Nucleus accumbens (tissue), 56 donors: ENCODE data around the gene TRAPPC3.
"Not testable (repeated sequence)": the region's sequence is repeated elsewhere in the genome, so short reads cannot be mapped to it uniquely, and the experiment has no call there.

Experiments used
- DNase-seq, 56 donors: peaks; one replicate each; lab custom pipeline; 2025; lab: John Stamatoyannopoulos, UW

The TRAPPC3 gene

DNA sequence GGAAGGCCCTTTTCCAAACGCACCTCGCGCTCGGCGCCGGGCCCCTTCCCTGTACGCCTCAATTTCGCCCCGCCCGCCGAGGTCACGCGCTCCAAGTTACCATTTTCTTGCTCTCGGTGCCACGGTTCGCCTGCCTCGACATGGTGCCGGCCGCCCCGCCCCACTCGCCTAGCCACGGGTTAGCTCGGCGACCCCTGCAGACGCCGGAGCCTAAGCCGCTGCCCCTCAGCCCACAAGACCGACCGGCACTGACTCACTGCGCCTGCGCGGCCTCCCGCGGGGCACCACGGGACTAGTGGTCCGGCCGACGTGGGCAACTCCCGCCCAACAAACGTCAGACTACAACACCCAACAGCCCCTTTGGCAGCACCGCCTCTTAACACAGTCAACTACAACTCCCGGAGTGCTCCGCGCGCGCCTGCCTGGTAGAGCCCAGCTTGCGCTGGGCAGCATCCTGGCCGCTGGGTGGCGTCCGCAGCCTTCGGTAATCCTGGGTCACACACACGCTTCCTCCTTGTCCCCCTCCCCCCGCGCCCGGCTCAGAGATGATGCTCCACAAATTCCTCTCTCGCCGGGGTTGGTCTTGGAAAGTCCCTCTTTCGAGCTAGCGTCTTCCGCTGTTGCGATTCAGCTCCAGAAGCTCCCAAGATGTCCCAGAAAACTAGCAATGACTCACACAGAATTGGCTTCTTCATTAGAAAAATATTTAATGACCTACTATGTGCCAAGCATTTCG, at the start of gene TRAPPC3:
TSS of gene TRAPPC3 (minus strand) at position 250 of the 736 bp plus-strand sequence. CDS start at position 142, 108 bp downstream.
- peak; percentile 93 to 100 (median 100) for DNase-seq

DNA sequence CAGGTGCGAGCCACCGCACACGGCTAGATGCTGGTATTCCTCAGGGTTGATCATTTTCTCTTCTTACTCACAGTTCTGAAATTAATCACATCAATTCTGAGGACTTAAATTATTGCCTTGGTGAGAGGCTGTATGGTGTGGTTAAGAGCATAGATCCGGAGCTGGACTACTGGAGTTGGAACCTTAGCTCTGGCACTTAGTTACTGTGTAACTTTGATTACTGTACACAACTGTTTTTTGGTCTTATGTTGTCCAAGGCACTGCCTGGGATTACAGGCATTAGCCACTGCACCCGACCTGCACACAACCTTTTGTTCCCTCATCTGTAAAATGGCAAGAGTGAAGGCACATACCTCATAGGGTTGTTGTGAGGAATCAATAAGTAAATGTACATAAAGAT, 49.4 kb upstream of the TRAPPC3 start:
- no peak for DNase-seq

DNA sequence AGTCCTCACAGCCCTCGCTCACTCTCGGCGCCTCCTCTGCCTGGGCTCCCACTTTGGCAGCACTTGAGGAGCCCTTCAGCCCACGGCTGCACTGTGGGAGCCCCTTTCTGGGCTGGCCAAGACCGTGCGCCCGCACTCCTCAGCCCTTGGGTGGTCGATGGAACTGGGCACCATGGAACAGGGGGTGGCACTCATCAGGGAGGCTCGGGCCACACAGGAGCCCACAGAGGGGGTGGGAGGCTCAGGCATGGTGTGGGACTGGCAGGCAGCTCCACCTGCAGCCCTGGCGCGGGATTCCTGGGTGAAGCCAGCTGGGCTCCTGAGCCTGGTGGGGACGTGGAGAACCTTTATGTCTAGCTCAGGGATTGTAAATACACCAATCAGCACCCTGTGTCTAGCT, 47.5 kb upstream of the TRAPPC3 start:
- not testable (repeated sequence) for DNase-seq

DNA sequence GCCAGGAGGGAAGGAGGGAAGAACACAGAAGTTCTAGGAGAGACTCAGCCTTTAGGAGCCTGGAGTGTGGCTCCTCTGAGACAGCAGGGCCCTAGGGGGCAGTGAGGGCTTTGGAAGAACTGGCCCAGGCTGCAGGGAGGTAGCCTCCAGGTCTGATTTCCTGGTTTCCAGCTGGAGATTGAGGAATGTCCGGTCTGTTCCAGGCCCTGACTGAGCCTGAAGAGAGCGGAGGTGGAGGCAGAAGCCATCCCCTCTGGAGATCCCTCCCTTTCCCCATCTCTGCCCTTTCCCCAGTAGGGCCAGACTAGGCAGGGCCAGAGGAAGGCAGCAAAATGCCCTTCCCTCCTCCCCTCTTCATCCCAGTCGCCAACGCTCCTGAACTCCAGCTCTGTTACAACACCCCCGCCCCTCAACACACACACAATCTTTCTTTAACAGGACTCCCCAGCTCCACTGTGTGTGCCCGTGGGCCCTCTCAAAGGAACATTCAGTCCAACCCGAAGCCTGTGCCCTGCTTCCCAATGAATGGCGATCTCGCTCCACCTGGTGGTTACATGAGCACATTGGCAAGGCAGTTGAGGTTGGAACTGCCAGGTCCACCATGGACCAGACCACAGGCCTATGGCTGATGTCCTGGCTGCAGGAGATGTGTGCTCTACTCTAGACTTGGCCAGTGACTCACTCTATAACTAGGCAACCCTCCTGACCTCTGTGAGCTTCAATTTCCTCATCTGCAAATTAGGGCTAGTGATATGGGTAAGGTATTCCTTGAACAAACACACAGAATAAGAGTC, 38.7 kb upstream of the TRAPPC3 start:
- peak; percentile 39 to 91 (median 77) for DNase-seq

DNA sequence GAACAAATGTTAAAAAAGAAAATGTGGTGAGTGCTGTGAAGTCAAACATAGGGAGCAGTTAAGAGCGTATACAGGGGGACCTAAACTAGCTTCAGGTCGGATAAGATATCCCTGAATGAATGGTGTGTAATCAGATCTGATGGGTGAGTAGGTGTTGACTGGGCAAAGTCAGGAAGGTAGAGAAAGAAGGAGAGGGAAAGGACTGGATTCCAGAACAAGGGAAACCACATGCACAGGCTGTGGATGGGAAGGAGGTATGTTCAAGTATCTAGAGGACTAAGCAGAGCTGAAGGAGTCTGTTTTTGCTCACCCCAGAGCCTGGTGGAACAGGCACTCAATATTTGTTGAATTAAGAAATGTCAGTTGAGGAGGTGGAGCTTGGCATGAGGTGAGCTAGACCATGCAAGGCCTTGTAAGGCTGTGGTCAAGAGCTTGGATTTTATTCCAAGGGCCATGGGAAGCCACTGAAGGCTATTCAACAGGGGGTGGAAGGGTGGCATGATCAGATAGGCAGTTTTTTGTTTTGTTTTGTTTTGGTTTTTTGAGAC, 34.1 kb upstream of the TRAPPC3 start:
- DNase-seq: no peak

DNA sequence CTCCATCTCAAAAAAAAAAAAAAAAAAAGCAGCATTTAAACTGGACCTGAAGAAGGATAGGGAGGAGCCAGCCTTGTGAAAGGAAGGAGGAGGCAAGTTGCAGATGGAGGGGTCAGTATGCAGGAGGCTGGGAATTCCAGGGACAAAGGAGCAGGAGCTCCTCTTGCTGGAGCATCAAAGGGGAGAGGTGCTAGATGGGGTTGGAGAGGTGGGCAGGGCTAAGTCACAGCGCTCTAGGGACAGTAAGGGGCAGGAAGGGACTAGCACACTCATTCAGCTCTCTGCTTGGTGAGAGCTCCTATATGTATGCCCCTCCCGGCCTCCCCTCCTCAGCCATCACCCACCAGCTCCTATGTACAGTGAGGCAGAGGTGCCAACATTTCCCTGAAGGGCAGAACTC, 33.4 kb upstream of the TRAPPC3 start:
- no peak for DNase-seq

DNA sequence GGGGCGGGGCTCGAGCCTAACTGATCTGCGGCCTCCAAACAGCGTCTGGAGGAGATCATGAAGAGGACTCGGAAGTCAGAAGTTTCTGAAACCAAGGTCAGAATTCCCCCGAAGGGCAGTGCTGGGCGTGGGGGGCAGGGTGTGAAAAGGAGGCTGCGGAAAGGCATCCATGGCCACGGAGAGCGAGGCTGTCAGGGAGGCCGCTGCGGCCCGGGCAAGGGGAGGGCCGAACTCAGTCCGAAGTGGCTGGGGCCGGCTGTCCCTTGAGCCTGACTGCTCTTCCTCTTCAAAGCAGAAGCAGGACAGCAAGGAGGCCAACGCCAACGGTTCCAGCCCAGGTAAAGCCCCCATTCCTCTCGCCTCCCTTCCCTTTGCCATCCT, 29.9 kb upstream of the TRAPPC3 start:
- DNase-seq: no peak

DNA sequence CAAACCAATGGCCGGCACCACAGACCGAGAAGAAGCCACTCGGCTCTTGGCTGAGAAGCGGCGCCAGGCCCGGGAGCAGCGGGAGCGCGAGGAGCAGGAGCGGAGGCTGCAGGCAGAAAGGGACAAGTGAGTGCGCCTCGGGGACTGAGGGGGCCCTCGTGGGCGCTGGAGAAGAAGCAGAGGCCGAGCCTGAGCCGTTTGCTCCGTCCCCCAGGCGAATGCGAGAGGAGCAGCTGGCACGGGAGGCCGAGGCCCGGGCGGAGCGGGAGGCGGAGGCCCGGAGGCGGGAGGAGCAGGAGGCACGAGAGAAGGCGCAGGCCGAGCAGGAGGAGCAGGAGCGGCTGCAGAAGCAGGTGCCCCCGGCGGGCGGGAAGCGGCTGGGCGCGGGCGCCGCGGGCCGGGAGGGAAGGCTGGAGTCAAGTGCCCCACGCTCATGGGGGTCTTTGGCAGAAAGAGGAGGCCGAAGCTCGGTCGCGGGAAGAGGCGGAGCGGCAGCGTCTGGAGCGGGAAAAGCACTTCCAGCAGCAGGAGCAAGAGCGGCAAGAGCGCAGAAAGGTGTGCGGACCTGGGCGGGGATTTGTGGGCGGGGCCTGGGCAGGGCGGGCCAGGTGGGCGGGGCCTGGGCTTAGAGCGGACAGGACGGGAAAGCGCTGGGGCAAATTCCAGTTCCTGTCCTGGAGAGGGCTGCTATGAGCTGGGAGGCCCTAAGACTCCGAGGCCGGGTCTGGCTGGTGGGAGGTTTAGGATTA, 29.4 kb upstream of the TRAPPC3 start:
- DNase-seq: no peak

DNA sequence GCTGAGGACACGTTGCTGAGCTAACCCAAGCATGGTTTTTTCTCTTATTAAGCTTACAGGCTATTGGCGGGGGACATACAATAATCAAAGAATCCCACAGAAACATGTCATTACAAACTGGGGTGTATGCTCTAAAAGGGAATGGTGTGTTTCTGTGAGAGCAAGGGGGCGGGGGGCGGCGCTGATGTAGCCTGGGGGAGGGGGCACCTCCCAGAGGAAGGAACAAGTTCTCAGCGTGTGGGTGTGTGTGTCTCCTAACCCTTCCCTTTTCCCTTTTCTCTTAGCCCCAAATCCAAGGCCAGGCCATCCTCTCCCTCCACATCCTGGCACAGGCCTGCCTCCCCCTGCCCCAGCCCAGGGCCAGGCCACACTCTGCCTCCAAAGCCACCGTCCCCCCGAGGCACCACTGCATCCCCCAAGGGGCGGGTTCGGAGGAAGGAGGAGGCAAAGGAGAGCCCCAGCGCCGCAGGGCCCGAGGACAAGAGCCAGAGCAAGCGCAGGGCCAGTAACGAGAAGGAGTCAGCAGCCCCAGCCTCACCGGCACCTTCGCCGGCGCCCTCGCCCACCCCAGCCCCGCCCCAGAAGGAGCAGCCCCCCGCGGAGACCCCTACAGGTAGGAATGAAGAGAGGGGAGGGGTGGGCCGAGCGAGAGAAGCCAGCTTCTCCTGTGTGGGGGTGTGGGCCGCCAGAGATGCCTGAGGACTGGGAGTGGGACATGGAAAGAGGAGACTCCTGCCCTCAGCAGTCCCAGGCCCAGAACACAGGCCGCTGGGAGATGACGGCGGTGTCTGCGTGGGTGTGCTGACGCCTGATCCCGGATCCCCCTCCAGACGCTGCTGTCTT, 28.5 kb upstream of the TRAPPC3 start:
- DNase-seq: peak in 8 of 56 donors; percentile 19 to 53 (median 36)

DNA sequence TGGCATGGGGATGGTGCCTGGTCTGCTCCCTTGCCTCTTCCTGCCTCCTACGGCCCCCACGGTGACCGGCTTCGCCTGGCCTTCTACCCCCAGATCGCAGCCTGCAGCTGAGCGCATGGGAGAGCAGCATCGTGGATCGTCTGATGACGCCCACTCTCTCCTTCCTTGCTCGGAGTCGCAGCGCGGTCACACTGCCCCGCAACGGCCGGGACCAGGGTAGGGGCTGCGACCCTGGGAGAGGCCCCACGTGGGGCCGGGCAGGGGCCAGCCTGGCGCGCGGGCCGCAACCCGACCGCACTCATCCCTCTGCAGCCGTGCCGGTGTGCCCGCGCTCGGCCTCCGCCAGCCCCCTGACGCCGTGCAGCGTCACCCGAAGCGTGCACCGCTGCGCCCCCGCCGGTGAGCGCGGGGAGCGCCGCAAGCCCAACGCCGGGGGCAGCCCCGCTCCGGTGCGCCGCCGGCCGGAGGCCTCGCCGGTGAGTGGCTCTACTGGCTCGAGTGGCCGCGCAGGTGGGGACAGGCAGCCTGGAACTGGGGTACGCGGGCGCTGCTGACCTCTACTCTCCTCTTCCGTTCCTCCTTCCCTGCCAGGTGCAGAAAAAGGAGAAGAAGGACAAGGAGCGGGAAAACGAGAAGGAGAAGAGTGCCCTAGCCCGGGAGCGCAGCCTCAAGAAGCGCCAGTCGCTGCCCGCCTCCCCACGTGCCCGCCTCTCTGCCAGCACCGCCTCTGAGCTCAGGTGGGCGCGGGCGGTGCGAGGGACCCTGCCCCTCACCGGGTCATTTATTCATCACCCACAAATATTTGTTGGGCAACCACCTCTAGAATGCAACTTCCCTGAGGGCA, 27.0 kb upstream of the TRAPPC3 start:
- DNase-seq: no peak

DNA sequence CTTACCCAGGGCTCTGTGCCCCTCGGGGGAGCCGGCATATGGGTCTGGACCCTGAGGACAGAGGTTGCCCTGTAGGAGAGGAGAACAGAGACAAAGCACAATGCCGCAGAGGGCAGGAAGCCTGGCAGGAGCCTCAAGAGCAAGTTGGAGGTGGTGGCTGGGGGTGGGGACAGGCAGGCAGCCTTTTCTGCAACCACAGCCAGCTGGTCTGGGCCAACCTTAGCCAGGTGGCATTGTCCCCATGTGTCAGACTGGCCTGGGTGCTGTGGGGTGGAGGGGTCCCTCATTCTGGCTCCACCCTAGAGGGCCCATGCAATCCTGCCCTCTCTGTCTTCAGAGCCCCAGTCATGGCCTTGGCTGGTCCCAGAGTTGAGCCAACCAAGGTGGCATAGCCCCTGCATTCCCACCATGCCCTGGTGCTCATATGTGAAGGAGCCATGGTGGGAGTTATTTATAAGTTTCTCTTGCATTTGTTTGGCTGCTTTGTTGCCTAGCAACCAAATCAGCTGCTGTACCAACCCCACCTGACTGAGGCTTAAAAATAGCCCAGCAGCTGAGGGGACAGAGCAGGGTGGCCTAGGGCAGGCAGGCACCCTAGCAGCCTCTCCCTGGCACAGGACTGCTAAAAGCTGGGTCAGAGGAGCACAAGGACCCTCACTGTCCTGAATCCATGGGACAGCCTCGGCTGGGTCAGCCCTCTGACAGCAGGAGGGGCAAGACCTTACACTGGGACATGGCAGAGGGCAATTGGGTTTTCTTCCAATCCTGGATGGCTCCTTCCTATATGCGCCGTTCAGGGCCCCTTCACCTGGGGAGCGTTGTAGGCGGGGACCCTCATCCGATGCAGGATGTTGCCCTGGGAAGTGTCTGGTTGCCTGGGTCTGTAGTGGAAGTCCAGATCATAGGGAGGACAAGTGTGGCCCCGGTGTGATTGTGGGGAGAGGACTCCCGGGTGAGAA, 26.1 kb upstream of the TRAPPC3 start:
- peak in 24 of 56 donors; percentile 10 to 67 (median 40) for DNase-seq

DNA sequence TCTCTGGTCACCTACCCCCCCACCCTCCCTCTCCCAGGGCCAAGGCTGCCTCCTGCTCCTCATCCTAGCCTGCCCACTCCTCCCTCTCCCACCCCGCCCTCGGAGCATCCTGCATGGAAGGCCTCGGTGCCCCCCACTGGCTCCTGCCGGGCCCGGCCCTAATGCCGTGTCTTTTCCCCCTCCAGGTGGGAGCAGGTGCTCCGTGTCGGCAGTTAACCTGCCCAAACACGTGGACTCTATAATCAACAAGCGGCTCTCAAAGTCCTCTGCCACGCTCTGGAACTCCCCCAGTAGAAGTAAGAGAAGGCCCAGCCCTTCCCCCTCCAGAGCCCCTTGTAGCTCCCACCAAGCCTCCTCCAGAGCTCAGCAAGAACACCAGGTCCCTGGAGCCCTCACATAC, 25.4 kb upstream of the TRAPPC3 start:
- no peak for DNase-seq

DNA sequence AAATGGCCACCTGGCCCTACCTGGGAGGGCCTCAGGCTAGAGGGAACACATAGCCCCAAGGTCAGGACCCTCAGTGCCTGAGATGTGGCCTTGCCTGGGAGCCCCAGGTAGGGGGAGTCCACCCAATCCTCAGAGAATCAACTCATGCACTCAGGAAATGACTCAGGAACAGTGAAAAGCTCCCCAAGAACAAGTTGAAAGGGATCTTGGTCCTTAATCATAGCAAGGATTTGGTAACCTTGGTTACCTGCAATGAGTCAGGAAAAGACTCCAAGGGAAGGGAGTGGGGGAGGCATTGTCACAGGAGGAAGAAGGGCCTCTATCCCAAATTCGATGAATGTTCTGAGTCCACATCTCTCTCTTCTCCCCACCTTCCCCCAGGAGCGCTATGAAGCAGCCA, 23.7 kb upstream of the TRAPPC3 start:
- peak in 5 of 56 donors; percentile 15 to 61 (median 43) for DNase-seq

DNA sequence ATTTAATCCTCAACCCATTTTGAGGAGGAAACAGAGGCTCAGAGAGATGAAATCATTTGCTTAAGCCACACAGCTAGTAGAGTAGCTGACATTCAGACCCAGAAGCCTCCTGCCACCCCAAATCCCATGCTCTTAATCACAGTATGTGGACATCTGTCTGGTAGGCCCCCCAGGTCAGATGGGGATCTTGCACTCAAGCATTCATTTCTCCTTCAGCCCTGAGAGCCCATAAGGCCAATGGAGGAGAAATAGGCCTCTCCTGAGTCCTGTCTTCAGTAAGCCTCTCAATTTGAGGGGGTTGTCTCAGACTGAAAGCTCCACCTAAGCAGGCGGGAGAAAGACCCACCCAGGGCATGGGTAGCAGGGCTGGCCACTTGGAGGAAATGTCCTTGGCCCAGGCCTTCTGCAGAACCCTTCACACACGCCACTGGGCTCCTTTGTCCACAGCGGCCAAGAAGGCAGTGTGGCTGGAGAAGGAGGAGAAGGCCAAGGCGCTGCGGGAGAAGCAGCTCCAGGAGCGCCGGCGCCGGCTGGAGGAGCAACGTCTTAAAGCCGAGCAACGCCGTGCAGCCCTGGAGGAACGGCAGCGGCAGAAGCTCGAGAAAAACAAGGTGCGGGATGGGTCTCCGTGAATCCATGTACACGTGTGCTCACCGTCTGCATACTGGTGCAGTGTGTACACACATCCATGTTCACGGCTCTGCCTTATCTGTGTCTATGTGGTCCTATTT, 22.9 kb upstream of the TRAPPC3 start:
- no peak for DNase-seq

DNA sequence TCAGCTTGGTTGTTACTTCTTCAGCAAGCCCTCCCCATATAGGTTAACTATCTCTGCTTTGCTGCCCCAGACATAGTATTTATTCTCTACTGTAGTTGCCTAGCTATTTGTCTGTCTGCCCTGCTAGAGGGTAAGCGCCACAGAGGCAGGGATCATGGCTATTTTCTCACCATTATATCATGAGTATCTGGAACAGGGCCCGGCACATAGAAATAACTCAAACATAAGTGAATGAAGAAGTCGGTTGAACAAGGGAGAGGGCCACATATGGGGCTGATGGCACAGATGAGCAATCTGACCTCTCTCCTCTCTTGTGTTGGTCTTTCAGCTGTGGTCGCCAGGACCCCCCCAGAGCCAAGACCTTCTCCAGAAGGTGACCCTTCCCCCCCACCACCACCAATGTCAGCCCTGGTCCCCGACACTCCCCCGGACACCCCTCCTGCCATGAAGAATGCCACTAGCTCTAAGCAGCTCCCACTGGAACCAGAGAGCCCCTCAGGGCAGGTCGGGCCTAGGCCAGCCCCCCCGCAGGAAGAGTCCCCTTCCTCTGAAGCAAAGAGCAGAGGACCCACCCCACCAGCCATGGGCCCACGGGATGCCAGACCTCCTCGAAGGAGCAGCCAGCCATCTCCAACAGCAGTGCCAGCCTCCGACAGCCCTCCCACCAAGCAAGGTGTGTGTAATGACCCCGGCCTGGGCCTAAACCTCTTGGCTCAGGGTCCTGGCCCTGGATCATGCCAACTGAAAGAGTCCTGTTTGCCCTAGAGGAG, 21.5 kb upstream of the TRAPPC3 start:
- DNase-seq: no peak

DNA sequence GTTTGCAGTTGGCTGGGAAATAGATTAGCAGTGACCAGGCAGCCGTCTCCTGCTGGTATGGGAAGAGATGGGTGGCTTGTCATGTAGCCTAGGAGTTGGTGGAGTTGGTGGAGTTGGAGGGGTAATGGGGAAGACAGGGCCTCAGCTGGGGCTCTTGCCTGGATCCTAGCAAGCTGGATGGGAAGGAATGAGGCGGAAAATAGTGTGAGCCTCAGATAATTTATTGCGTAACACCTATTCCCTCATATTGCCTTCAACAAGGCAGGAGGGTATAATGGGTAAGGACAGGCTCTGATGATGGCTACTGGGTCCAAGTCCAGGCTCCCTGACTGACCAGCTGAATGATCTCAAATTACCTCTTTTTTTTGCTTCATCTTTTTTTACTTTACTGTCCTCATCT, 19.2 kb upstream of the TRAPPC3 start:
- no peak for DNase-seq
